Breast epithelium (tissue), 3 donors: Measurements from ENCODE around the gene SP9.

Experiments used
- POLR2A ChIP-seq: fragments of 450-650 bp; IDR thresholded peaks from one replicate; pipeline ENCODE4 v1.6.1; 2016; ENCODE audit warnings: antibody characterized with exemption, mild to moderate bottlenecking, moderate library complexity
- POLR2AphosphoS5 ChIP-seq, 3 donors: sonication (generic); formaldehyde crosslinking; IDR thresholded peaks; one replicate each; pipeline ENCODE4 v1.6.1; 2017; ENCODE audit warnings: antibody characterized with exemption in 3 of 3
- TF ChIP-seq, protein P1 (sequence below), 3 donors: fragments of 450-650 bp; IDR thresholded peaks; one replicate each; pipeline ENCODE4 v1.5.1; 2016 to 2017; ENCODE audit warnings: antibody characterized with exemption in 3 of 3, mild to moderate bottlenecking in 3 of 3, moderate library complexity in 3 of 3

DNA sequence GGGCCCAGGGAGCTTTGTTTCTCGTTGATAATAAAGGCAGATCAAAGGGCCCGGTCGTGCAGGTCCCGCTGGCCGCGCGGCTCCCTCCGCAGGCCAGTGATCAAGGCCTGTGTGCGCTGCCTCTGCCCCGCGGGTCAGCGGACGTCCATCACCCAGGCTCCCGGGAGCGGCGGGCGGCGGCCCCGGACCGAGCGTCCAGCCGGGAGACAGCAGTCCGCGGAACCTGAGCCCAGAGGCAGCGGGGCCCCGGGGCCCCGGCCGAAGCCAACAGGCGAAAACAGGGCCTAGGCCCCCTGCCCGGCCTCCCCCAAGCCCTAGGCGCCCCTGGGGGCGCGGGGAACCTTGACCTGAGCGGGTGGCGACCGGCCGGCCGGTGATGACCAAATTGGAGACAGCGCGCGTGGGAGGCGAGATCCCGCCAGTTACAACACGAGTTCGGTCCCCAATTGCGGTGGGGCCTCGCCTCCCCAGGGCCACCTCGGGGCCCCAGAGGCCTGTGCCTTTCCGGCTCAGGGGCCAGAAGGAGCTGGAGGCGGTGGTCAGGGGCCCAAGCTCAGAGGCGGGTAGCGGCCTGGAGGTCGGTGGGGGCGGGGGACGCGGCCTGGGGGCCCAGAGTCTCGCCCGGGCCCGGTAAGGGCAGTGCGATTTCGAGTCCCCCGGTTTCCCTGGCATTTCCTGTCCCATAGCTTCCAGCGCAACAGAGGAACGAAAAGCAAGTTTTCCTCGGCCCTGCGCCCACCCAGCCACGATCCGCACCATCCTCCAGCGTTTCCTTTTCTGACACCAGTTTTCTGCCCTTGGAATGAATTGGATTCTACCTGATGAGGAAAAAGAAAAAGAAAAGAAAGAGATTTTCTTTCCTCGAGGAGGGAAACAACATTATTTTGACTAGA, 5.9 kb downstream of the SP9 start:
- TF ChIP-seq POLR2AphosphoS5 (IDR thresholded peaks at IDR 0.05) (peak in 1 of 3 donors; percentile 10), POLR2A (no peak)
- TF ChIP-seq, protein P1, sequence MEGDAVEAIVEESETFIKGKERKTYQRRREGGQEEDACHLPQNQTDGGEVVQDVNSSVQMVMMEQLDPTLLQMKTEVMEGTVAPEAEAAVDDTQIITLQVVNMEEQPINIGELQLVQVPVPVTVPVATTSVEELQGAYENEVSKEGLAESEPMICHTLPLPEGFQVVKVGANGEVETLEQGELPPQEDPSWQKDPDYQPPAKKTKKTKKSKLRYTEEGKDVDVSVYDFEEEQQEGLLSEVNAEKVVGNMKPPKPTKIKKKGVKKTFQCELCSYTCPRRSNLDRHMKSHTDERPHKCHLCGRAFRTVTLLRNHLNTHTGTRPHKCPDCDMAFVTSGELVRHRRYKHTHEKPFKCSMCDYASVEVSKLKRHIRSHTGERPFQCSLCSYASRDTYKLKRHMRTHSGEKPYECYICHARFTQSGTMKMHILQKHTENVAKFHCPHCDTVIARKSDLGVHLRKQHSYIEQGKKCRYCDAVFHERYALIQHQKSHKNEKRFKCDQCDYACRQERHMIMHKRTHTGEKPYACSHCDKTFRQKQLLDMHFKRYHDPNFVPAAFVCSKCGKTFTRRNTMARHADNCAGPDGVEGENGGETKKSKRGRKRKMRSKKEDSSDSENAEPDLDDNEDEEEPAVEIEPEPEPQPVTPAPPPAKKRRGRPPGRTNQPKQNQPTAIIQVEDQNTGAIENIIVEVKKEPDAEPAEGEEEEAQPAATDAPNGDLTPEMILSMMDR (IDR thresholded peaks at IDR 0.05) = no peak
